HL-60 (cell line): ENCODE results near the gene KISS1R.

Experiments
- GABPA ChIP-seq: IDR thresholded peaks from 2 replicates; pipeline ENCODE4 v1.6.1; 2012; ENCODE audit warnings: low read depth
- POLR2AphosphoS5 ChIP-seq: IDR thresholded peaks from 2 replicates; pipeline ENCODE4 v1.6.1; 2012; ENCODE audit warnings: low read depth
- SPI1 ChIP-seq: IDR thresholded peaks from 2 replicates; pipeline ENCODE4 v1.6.1; 2012; ENCODE audit warnings: low read depth, mild to moderate bottlenecking, borderline replicate concordance
- TF ChIP-seq, protein P1 (sequence below): IDR thresholded peaks from one replicate; pipeline ENCODE4 v1.5.1; 2011; ENCODE audit warnings: low read length, control low read depth, inconsistent platforms; ENCODE audit not compliant: insufficient read depth
- TF ChIP-seq, protein P2 (sequence below): IDR thresholded peaks from 2 replicates; pipeline ENCODE4 v1.6.1; 2012; ENCODE audit warnings: low read depth; ENCODE audit not compliant: insufficient replicate concordance

DNA sequence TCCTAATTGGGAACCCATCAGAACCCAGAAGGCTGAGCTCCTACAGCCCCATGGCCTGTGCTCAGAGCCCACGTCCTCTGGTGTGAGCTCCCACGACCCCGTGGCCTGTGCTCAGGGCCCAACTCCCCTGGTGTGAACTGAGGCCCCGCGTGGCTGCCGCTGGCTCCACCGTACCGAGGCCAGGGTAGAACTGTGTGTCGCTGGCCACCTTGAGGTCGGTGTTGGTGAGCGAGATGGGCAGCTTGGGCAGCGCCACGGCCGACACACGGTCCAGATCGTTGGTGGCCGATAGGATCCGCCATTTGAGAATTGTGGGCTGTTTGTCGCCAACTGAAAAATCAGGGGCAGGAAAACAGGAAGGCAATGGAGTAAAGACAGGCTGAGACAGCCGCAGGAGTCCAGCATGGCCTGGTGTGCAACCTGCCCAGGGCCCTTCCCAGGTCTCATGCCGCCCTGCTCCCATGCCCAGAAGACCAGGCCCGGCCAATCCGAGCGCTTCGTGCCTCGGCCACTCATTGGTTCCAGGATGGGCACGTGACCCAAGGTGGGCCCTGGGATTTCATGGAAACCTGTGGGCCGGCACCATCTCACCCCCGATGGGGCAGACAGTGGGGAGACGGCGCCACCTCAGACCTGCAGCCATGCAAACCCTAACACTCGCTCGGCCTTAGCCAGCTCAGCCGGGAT is 35.6 kb upstream of the KISS1R start:
- TF ChIP-seq, protein P1, sequence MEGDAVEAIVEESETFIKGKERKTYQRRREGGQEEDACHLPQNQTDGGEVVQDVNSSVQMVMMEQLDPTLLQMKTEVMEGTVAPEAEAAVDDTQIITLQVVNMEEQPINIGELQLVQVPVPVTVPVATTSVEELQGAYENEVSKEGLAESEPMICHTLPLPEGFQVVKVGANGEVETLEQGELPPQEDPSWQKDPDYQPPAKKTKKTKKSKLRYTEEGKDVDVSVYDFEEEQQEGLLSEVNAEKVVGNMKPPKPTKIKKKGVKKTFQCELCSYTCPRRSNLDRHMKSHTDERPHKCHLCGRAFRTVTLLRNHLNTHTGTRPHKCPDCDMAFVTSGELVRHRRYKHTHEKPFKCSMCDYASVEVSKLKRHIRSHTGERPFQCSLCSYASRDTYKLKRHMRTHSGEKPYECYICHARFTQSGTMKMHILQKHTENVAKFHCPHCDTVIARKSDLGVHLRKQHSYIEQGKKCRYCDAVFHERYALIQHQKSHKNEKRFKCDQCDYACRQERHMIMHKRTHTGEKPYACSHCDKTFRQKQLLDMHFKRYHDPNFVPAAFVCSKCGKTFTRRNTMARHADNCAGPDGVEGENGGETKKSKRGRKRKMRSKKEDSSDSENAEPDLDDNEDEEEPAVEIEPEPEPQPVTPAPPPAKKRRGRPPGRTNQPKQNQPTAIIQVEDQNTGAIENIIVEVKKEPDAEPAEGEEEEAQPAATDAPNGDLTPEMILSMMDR, result no peak
- TF ChIP-seq POLR2AphosphoS5 (no peak), SPI1 (no peak), GABPA (no peak)
- TF ChIP-seq, protein P2, sequence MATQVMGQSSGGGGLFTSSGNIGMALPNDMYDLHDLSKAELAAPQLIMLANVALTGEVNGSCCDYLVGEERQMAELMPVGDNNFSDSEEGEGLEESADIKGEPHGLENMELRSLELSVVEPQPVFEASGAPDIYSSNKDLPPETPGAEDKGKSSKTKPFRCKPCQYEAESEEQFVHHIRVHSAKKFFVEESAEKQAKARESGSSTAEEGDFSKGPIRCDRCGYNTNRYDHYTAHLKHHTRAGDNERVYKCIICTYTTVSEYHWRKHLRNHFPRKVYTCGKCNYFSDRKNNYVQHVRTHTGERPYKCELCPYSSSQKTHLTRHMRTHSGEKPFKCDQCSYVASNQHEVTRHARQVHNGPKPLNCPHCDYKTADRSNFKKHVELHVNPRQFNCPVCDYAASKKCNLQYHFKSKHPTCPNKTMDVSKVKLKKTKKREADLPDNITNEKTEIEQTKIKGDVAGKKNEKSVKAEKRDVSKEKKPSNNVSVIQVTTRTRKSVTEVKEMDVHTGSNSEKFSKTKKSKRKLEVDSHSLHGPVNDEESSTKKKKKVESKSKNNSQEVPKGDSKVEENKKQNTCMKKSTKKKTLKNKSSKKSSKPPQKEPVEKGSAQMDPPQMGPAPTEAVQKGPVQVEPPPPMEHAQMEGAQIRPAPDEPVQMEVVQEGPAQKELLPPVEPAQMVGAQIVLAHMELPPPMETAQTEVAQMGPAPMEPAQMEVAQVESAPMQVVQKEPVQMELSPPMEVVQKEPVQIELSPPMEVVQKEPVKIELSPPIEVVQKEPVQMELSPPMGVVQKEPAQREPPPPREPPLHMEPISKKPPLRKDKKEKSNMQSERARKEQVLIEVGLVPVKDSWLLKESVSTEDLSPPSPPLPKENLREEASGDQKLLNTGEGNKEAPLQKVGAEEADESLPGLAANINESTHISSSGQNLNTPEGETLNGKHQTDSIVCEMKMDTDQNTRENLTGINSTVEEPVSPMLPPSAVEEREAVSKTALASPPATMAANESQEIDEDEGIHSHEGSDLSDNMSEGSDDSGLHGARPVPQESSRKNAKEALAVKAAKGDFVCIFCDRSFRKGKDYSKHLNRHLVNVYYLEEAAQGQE, result no peak
